ENCODE results near the gene TPRG1L. TPM values are rescaled to one million over a fixed set of nuclear protein-coding genes. Genes with fewer than 3 reads are reported as not detected.

TPRG1L gene
- polyA plus RNA-seq, 1 experiment: 52.1 TPM

- ChIA-PET CTCF (interaction anchor here (1.0 to 4.2 kb wide), 2 partner anchors 9 to 23 kb away, joined by 3 to 17 read pairs; no protein-coding TSS in a partner anchor), POLR2A (no interaction called here)
- H3K27me3 ChIP-seq (ENCODE audit: control insufficient read depth, insufficient read depth, low read length): peaks cover 11% of the 10 kb centered on the region
- no peak for TF ChIP-seq CTCF (IDR thresholded peaks at IDR 0.05; ENCODE audit: insufficient read depth, low read depth, low read length)
- no peaks in the 10 kb centered on the region for H3K36me3 ChIP-seq (ENCODE audit: control insufficient read depth, insufficient read depth, low read length)
- no peak for DNase-seq (ENCODE audit: low read depth)
- no peak overlapping the region for H3K4me3 ChIP-seq (ENCODE audit: low read depth, low read length)
Observed at GRCh38 chr1:3609769-3610526, 14.9 kb upstream of the TPRG1L start.

- H3K4me3 ChIP-seq (ENCODE audit: low read depth, low read length): no peak overlapping the region; the same call in 1 of the 2 replicates
- DNase-seq (ENCODE audit: low read depth): no peak
- H3K36me3 ChIP-seq (ENCODE audit: control insufficient read depth, insufficient read depth, low read length): no peaks in the 10 kb centered on the region
- peaks cover 11% of the 10 kb centered on the region for H3K27me3 ChIP-seq (ENCODE audit: control insufficient read depth, insufficient read depth, low read length)
- ChIA-PET CTCF (no interaction called here), POLR2A (no interaction called here)
- no peak for TF ChIP-seq CTCF (IDR thresholded peaks at IDR 0.05; ENCODE audit: insufficient read depth, low read depth, low read length)
Observed at GRCh38 chr1:3610527-3611169, 14.2 kb upstream of the TPRG1L start.

- ChIA-PET POLR2A (no interaction called here), CTCF (no interaction called here)
- TF ChIP-seq CTCF (IDR thresholded peaks at IDR 0.05; ENCODE audit: insufficient read depth, low read depth, low read length): no peak
- Histone ChIP-seq H3K36me3 (ENCODE audit: control insufficient read depth, insufficient read depth, low read length) (no peaks in the 10 kb centered on the region), H3K4me3 (ENCODE audit: low read depth, low read length) (peak within 1 kb of the TSS; percentile 27), H3K27me3 (ENCODE audit: control insufficient read depth, insufficient read depth, low read length) (peaks cover 11% of the 10 kb centered on the region)
- no peak for DNase-seq (ENCODE audit: low read depth)
Observed at GRCh38 chr1:3611170-3612019, 13.4 kb upstream of the TPRG1L start, which contains the start of gene MEGF6. Gene MEGF6 (minus strand): TSS chr1:3611508. CDS start chr1:3611268, 240 bp downstream.

- TF ChIP-seq CTCF (IDR thresholded peaks at IDR 0.05; ENCODE audit: insufficient read depth, low read depth, low read length): no peak
- CTCF ChIA-PET: no interaction called here
- POLR2A ChIA-PET: no interaction called here
- Histone ChIP-seq H3K27me3 (ENCODE audit: control insufficient read depth, insufficient read depth, low read length) (peaks cover 11% of the 10 kb centered on the region), H3K36me3 (ENCODE audit: control insufficient read depth, insufficient read depth, low read length) (no peaks in the 10 kb centered on the region), H3K4me3 (ENCODE audit: low read depth, low read length) (no peak overlapping the region)
- DNase-seq (ENCODE audit: low read depth): no peak
Observed at GRCh38 chr1:3612123-3612522, 12.7 kb upstream of the TPRG1L start.

Data from BJ (cell line).